C4-2B (cell line): Measurements from ENCODE around the gene SH2D3C.

Source experiments
- CTCF ChIP-seq: fragments of 450-650 bp; conservative IDR thresholded peaks from 2 replicates; pipeline ENCODE4 v1.5.1; 2017; ENCODE audit warnings: mild to moderate bottlenecking
- ZFX ChIP-seq: fragments of 450-650 bp; IDR thresholded peaks from 2 replicates; pipeline ENCODE4 v1.6.1; 2017

DNA sequence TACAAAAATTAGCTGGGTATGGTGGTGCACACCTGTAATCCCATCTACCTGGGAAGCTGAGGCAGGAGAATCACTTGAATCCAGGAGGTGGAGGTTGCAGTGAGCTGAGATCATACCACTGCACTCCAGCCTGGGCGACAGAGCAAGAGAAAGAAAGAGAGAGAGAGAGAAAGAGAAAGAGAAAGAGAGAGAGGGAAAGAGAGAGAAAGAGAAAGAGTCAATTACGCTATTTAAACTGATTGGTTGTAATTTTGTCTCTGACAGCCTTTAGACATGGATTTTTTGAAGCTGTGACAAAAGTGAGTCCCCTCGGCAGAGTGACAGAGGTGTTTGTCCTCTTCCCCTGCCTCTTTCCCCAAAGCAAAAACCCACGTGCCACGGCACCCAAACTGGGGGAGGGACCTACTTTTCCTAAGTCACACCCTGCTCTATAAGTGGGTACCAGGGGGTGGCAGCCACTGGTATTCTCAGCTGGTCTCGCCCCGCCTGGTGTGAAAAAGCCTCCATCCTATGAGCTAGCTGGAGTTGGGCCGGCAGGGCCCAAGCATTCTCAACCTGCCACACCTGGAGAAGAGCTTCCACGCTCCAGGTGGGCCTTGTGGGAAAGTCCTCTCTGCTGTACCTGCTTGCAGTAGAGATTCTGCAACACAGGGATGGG lies 75.0 kb downstream of the SH2D3C start:
- TF ChIP-seq CTCF (no peak), ZFX (no peak)
